Skeletal muscle tissue (tissue), 4 donors: ENCODE measurements around the gene SEMA3F. TPM values are rescaled to one million over a fixed set of nuclear protein-coding genes. Genes with fewer than 3 reads are reported as not detected.

Experiments used
- H3K27ac ChIP-seq: one replicate; pipeline ENCODE4 v1.7.0; 2013; ENCODE audit warnings: mild to moderate bottlenecking, low read depth, low read length, inconsistent platforms
- H3K27me3 ChIP-seq, 3 donors: one replicate each; pipeline ENCODE4 v1.7.0; 2013; ENCODE audit warnings: low read length in 3 of 3; ENCODE audit not compliant: control insufficient read depth in 3 of 3, insufficient read depth in 3 of 3
- H3K36me3 ChIP-seq, 3 donors: one replicate each; pipeline ENCODE4 v1.7.0; 2013; ENCODE audit warnings: low read length in 3 of 3; ENCODE audit not compliant: control insufficient read depth in 3 of 3, insufficient read depth in 3 of 3
- H3K4me1 ChIP-seq, 3 donors: one replicate each; pipeline ENCODE4 v1.7.0; 2013; ENCODE audit warnings: low read length in 3 of 3, mild to moderate bottlenecking in 3 of 3; ENCODE audit not compliant: control insufficient read depth in 3 of 3, insufficient read depth in 3 of 3
- H3K4me3 ChIP-seq, 3 donors: one replicate each; pipeline ENCODE4 v1.7.0; 2013; ENCODE audit warnings: low read length in 3 of 3
- H3K9ac ChIP-seq, 3 donors: one replicate each; pipeline ENCODE4 v1.7.0; 2013; ENCODE audit warnings: low read length in 3 of 3, mild to moderate bottlenecking in 3 of 3, moderate library complexity in 2 of 3, low read depth in 1 of 3
- H3K9me3 ChIP-seq, 3 donors: one replicate each; pipeline ENCODE4 v1.7.0; 2013; ENCODE audit warnings: low read length in 3 of 3; ENCODE audit not compliant: control insufficient read depth in 3 of 3
- total RNA-seq: library from RNA; depleted of rRNA; stranded (reverse); fragments of >200 nt; gene quantifications from one replicate; pipeline ENCODE4 v1.2.3, GENCODE V29; 2014
- donor health status: Osteomylitis.

The SEMA3F gene
- total RNA-seq, result 2.1 TPM

- no peaks in the 10 kb centered on the region for H3K27me3 ChIP-seq
- H3K4me3 ChIP-seq, result peak within 1 kb of the TSS; percentile 48 to 75 (median 64)
- peaks cover 0 to 1% (median 0%) of the 10 kb centered on the region in 3 donors for H3K36me3 ChIP-seq
- peaks cover 18 to 42% (median 40%) of the 10 kb centered on the region in 3 donors for H3K4me1 ChIP-seq
- H3K9me3 ChIP-seq, result no peaks in the 10 kb centered on the region
- H3K27ac ChIP-seq, result no peak within 1 kb of the TSS
- H3K9ac ChIP-seq, result peak within 1 kb of the TSS; percentile 73 to 83 (median 73)
Measured at GRCh38 chr3:50154840-50155490, at the start of gene SEMA3F. SEMA3F (plus strand) TSS chr3:50155324; CDS start chr3:50159623, 4,299 bp downstream.

DNA sequence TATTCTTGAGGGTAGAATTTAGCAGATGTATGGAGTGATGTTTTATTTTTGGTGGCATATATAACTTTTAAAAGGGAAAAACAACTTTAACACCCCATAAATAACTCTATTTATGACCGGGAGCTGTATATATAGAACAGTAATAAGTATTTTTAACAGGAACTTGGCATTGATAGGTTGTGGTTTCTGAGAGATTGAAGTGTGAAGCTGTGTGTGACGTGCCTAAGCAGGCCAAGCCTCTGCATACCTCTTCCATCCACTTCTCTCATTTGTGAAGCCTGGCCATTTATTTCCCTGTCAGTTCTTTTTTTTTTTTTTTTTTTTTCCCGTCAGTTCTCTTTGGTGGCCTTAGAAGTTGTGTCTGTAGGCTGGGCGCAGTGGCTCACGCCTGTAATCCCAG lies 43.4 kb upstream of the SEMA3F start:
- H3K27ac ChIP-seq, result peak overlapping the region; percentile 76
- H3K36me3 ChIP-seq, result peaks cover 84 to 93% (median 84%) of the 10 kb centered on the region in 3 donors
- H3K27me3 ChIP-seq, result no peaks in the 10 kb centered on the region
- no peak overlapping the region for H3K9ac ChIP-seq
- no peak overlapping the region for H3K4me3 ChIP-seq
- H3K4me1 ChIP-seq, result peaks cover 12 to 23% (median 23%) of the 10 kb centered on the region in 3 donors
- H3K9me3 ChIP-seq, result no peaks in the 10 kb centered on the region

DNA sequence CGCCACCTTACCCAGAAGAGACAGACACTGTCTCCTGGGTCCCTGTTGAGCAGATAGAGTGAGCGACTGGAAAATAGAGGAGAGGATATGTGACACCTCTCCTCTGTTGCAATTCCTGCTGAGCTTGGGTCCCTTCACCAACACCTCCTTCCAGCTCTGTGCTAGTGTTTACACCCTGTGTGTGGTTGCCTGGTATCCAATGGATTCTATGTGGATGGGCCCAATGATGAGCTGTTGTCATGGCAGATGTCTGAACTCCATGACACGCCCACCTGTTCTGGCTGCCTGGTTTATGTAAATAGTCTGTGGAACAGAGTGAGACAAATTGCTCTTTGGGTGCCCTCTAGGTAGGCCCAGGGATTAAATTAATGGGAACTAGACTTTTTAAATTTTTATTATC lies 42.7 kb upstream of the SEMA3F start:
- peaks cover 84 to 93% (median 84%) of the 10 kb centered on the region in 3 donors for H3K36me3 ChIP-seq
- H3K27me3 ChIP-seq, result no peaks in the 10 kb centered on the region
- H3K9me3 ChIP-seq, result no peaks in the 10 kb centered on the region
- no peak overlapping the region for H3K4me3 ChIP-seq
- H3K27ac ChIP-seq, result peak overlapping the region; percentile 76
- H3K9ac ChIP-seq, result no peak overlapping the region
- peaks cover 12 to 23% (median 23%) of the 10 kb centered on the region in 3 donors for H3K4me1 ChIP-seq

DNA sequence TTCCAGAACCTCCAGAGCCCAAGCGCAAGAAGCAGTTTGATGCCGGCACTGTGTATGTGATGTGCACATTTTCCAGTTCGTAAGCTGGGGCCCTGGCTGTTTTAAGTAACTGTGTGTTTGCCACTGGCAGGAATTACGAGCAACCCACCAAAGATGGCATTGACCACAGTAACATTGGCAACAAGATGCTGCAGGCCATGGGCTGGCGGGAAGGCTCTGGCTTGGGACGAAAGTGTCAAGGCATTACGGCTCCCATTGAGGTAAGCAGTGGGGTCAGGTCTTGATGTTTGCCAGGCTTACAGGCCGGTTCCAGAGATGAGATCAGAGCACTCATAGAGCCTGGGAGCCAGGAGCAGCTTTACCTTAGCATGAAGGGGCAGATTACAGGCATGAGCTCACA lies 38.0 kb upstream of the SEMA3F start:
- no peak overlapping the region for H3K9ac ChIP-seq
- no peak overlapping the region for H3K4me3 ChIP-seq
- peaks cover 6 to 23% (median 17%) of the 10 kb centered on the region in 3 donors for H3K4me1 ChIP-seq
- no peaks in the 10 kb centered on the region for H3K27me3 ChIP-seq
- H3K36me3 ChIP-seq, result peaks cover 77 to 85% (median 79%) of the 10 kb centered on the region in 3 donors
- no peak overlapping the region for H3K27ac ChIP-seq
- no peaks in the 10 kb centered on the region for H3K9me3 ChIP-seq

GRCh38 chr3:50118237-50118636 lies 36.9 kb upstream of the SEMA3F start:
- no peaks in the 10 kb centered on the region for H3K27me3 ChIP-seq
- peaks cover 68 to 79% (median 70%) of the 10 kb centered on the region in 3 donors for H3K36me3 ChIP-seq
- H3K4me3 ChIP-seq, result no peak overlapping the region
- no peak overlapping the region for H3K9ac ChIP-seq
- no peaks in the 10 kb centered on the region for H3K9me3 ChIP-seq
- H3K27ac ChIP-seq, result no peak overlapping the region
- H3K4me1 ChIP-seq, result peaks cover 6 to 20% (median 13%) of the 10 kb centered on the region in 3 donors

GRCh38 chr3:50119786-50120185 lies 35.3 kb upstream of the SEMA3F start:
- Histone ChIP-seq H3K27me3 (no peaks in the 10 kb centered on the region), H3K4me1 (peaks cover 6 to 25% (median 17%) of the 10 kb centered on the region in 3 donors), H3K4me3 (no peak overlapping the region), H3K9me3 (no peaks in the 10 kb centered on the region), H3K9ac (no peak overlapping the region), H3K27ac (no peak overlapping the region), H3K36me3 (peaks cover 53 to 64% (median 55%) of the 10 kb centered on the region in 3 donors)

GRCh38 chr3:50120364-50121071 lies 34.6 kb upstream of the SEMA3F start:
- H3K9me3 ChIP-seq, result no peaks in the 10 kb centered on the region
- H3K27me3 ChIP-seq, result no peaks in the 10 kb centered on the region
- H3K36me3 ChIP-seq, result peaks cover 47 to 57% (median 47%) of the 10 kb centered on the region in 3 donors
- H3K4me1 ChIP-seq, result peaks cover 6 to 28% (median 21%) of the 10 kb centered on the region in 3 donors
- no peak overlapping the region for H3K27ac ChIP-seq
- no peak overlapping the region for H3K4me3 ChIP-seq
- H3K9ac ChIP-seq, result no peak overlapping the region

DNA sequence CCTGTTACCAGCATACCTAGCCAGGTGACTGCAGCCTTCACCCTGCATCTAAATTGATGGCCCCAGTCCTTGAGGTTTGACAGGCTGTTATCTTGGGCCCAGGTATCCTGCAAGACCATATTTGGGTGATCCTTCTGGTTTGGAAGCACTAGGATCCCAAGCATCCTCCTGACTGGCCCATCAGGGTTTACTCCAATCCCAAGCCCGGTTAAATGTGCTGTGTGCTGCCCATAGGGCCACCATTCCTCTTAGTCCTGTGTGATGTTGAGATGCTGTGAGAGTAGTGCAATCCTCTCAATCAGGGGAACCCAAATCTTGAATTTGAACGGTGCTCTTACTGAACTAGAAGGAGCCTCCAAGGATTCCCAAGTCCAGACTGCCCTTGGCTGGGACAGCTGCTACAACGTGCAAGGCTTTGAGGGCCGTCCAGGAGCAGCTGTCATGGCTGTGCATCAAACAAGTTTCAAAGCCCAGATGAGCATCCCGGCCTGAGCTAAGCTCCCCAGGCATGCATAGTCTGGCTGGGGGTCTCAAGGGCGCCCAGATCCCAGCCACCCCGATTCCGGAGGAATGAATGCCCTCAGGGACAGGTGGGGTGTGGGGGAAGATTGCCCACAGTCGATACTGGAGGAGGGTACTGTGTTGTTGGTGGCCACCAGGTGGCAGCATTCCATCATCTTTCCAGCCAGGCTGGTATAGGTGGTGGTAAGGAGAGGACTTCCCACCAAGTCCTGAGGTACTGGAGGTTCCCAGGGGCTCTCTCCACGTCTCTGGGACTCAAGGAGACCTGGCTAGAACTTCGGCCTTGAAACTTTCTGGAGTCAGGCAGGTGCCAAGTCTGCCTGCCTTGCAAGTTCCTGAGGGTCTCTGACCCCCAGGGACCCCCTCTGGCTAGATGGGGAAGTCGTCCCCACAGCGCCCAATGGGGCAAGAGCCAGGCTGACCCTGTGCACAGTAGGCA lies 33.8 kb upstream of the SEMA3F start:
- Histone ChIP-seq H3K27me3 (no peaks in the 10 kb centered on the region), H3K36me3 (peaks cover 38 to 48% (median 39%) of the 10 kb centered on the region in 3 donors), H3K9ac (peak overlapping the region in 1 of 3 donors; percentile 40), H3K4me3 (no peak overlapping the region), H3K27ac (no peak overlapping the region), H3K4me1 (peaks cover 6 to 36% (median 29%) of the 10 kb centered on the region in 3 donors), H3K9me3 (no peaks in the 10 kb centered on the region)

DNA sequence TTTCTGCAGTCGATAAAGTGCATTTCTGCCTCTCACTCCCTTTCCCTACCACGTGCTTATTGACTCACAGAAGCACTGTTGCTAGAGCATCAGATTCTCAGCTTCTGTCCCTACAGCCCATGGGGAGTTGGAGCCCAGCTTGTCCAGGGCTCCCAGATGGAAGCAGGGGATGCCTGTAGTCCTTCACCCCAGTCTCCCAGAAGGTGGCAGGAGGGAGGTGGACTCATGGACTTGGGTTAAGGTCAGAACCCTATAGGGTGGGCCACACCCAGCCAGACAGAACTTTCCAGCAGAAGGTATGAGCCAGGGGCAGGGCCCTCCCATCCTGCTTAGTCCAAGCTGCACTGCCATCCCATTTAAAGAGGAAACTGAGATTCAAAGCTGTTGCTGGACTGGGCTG lies 33.1 kb upstream of the SEMA3F start:
- Histone ChIP-seq H3K27ac (no peak overlapping the region), H3K9me3 (no peaks in the 10 kb centered on the region), H3K36me3 (peaks cover 31 to 41% (median 34%) of the 10 kb centered on the region in 3 donors), H3K4me3 (no peak overlapping the region), H3K27me3 (no peaks in the 10 kb centered on the region), H3K4me1 (peaks cover 6 to 37% (median 29%) of the 10 kb centered on the region in 3 donors), H3K9ac (peak overlapping the region in 1 of 3 donors; percentile 40)
